Measurements from ENCODE around the gene BMP7.
"Not testable (repeated sequence)": the region's sequence is repeated elsewhere in the genome, so short reads cannot be mapped to it uniquely, and the experiment has no call there.

The BMP7 gene

GRCh38 chr20:57267158-57267821 lies 849 bp upstream of the BMP7 start:
- DNase-seq (ENCODE audit: low spot score), result peak; percentile 69

DNA sequence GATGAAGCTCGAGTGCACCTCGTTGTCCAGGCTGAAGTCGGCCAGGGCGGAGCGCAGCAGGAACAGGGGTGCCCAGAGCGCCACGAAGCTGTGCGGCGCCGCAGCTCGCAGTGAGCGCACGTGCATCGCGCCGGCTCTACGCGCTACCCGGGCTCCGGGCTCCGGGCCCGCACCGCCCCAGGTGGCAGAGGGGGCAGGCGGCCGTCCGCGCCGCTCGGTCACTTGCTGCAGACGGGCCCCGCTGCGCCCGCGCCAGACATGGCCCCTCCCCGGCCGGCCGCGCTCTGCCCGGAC lies 497 bp downstream of the BMP7 start:
- no peak for DNase-seq (ENCODE audit: low spot score)

- no peak for DNase-seq (ENCODE audit: low spot score)
These were observed 975 bp downstream of the BMP7 start for GRCh38 chr20:57265336-57265996.

DNA sequence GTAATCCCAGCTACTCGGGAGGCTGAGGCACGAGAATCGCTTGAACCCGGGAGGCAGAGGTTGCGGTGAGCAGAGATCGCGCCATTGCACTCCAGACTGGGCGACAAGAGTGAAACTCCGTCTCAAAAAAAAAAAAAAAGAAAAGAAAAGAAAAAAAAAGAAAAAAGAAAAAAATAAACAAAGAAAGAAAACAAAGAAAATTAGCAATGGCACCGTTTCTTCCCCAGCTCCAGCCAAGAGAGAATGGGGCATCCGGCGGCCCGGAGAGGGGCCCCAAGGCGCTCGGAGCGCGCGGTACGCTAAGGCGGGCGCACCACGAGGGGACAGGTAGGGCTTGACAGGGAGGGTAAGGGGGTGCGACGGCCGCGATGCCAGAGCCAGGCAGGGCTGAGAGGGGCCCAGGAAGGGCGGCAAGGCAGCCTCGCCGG lies 1.5 kb downstream of the BMP7 start:
- not testable (repeated sequence) for DNase-seq (ENCODE audit: low spot score)

GRCh38 chr20:57263801-57264792 lies 2.3 kb downstream of the BMP7 start:
- DNase-seq (ENCODE audit: low spot score), result peak; percentile 68

GRCh38 chr20:57262784-57263609 lies 3.4 kb downstream of the BMP7 start:
- no peak for DNase-seq (ENCODE audit: low spot score)

DNA sequence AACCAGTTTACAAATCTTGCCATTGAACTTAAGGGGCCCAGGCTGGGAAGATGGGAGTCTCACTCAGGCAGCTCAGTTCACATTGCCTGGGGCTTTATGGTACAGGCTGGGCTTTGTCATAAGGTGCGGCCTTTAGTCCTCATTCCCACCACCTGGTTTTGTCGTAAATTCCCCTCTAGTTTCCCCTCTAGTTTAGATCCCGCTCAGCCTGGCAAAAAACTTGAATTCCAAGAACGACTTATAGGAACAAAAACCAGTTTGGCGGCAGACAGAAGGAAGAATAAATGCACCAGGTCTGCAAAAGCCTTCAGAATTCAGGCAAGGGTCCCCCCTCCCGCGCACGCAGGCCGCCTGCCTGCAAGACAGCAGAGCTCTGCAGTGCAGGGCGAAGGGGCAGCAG lies 4.1 kb downstream of the BMP7 start:
- DNase-seq (ENCODE audit: low spot score), result no peak

DNA sequence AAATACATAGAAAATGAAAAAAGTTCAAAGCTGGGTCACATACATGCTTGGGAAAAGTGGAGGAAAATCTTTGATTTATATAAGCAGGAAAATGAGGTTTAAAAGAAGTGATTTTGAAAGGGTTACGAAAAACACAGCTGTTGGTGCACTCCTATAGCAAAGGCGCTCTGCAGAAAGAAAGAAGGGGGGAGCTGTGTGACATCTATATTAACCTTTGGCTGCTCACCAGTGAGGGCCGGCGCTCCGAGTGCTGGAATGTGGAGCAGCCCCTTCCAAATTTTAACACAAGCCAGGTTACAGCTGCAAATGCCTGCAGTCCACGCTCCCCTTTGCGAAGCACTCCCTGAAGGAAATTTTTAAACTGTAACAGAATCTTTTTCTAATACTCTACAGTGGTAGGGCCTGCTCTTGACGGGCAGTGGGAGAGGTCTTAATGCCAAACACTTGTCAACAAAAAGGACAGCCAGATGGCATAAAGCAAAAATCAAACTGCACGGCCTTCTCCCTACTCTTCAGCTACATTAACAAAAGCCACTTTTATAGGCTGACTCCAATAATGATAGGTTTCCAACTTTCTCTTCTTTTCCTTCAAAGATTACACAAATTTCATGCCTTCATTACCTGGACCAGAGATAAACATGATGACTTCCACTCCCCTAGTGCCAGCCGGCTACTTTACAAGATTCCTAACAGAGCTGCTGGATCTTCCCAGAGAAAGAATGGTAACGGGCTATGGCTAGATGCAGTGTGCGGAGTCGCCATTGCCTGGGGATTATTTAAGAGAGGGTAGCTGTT lies 4.8 kb downstream of the BMP7 start:
- DNase-seq (ENCODE audit: low spot score), result no peak

- no peak for DNase-seq (ENCODE audit: low spot score)
These were observed 5.5 kb downstream of the BMP7 start for GRCh38 chr20:57260934-57261333.

- peak; percentile 84 for DNase-seq (ENCODE audit: low spot score)
These were observed 6.2 kb downstream of the BMP7 start for GRCh38 chr20:57259938-57260921.

- DNase-seq (ENCODE audit: low spot score), result no peak
These were observed 7.1 kb downstream of the BMP7 start for GRCh38 chr20:57259121-57259937.

DNA sequence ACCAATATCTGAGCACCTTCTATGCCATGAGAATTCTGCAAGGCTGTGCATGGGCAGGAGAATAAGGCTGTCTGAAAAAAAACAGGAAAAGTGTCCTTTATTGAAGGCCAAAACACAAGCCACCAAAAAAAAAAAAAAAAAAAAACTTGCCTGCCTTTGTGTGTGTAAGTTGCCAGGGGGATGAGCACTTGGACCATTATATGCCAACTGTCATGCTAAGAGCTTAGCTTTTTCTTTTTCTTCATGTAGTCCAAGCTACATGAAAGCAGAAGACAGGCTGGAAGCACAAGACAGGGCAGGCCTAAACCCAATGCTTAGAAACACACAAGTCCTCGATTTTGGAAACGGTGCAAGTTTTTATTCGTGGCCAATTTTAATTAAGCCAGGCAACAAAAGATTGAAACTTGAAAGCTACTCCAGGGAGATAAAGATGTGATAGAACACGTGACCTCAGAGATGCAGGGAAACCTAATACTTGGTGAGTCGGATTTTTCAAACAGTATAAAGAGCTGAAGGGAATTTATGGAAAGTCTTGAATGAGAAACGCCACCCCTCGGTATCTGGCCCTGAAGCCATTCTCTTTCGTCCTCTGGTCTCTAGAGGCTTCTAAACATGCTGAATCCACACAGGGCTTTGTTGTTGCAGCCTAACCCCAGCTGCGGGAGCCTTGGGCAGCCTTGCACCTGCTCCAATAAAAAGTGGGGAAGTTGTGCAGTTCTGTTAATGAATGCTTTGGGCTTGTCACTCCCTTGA lies 8.6 kb downstream of the BMP7 start:
- no peak for DNase-seq (ENCODE audit: low spot score)

- no peak for DNase-seq (ENCODE audit: low spot score)
These were observed 9.5 kb downstream of the BMP7 start for GRCh38 chr20:57256908-57257307.

GRCh38 chr20:57256205-57256604 lies 10.2 kb downstream of the BMP7 start:
- DNase-seq (ENCODE audit: low spot score), result no peak

GRCh38 chr20:57255183-57255582 lies 11.3 kb downstream of the BMP7 start:
- no peak for DNase-seq (ENCODE audit: low spot score)

DNA sequence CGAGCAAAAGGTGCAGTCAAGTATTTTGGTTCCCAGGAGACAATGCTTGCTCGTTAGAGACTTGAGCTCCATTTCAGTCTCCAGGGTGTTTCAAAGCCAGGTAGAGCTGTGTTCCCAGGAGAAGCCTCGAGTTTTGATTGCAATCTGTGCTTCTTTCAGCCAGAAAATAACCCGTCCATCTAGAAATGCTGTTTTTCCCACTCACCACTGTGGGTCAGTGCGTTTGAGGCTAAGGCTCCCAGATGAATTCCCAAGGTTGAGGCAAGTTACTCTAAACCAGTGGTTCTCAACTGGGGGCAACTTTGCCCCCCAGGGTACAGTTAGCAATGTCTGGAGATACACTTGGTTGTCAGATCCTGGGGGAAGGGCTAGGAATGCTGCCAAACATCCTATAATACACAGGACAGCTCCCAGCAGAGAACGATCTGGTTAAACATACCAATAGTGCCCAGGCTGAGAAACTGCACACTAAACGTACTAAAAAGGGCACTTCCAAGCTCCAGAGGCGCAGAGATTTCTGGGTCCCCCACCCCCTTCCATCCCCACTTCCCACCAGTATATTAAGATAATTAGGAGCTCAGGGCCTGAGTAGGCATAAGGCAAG lies 13.8 kb downstream of the BMP7 start:
- no peak for DNase-seq (ENCODE audit: low spot score)

GRCh38 chr20:57251949-57252348 lies 14.5 kb downstream of the BMP7 start:
- no peak for DNase-seq (ENCODE audit: low spot score)
